Activated CD4-positive, alpha-beta memory T cell treated with anti-CD3 and anti-CD28 coated beads for 36 hours (primary cell): ENCODE results near the gene TAS2R8. TPM values are rescaled to one million over a fixed set of nuclear protein-coding genes. Genes with fewer than 3 reads are reported as not detected.

Source experiments
- total RNA-seq, 2 experiments: library from RNA; stranded (reverse); gene quantifications; one replicate each; pipeline ENCODE4 v1.2.3, GENCODE V29; 2021

Gene TAS2R8
- total RNA-seq, 2 experiments from 2014 or later = not detected

Other genes with a start within 250 kb of the TAS2R8 start
- 10 to 100 TPM; 66.2 to 69.1 TPM for gene MAGOHB, start 193.7 kb downstream of the TAS2R8 start, total RNA-seq
- not detected for gene STYK1, start 133.2 kb downstream of the TAS2R8 start, total RNA-seq
- 10 to 100 TPM; 90.7 to 96.2 TPM for gene YBX3, start 84.0 kb downstream of the TAS2R8 start, total RNA-seq
- not detected for gene TAS2R7, start 4.7 kb downstream of the TAS2R8 start, total RNA-seq
- not detected for gene TAS2R9, start 2.9 kb upstream of the TAS2R8 start, total RNA-seq
- not detected for gene TAS2R10, start 19.1 kb upstream of the TAS2R8 start, total RNA-seq
- gene PRR4, start 42.2 kb upstream of the TAS2R8 start, total RNA-seq = under 1 TPM in 1 of 2 experiments, not detected in 1; 0.57 TPM
- gene PRH1, start 77.0 kb upstream of the TAS2R8 start, total RNA-seq = 1 to 10 TPM; 6.5 to 6.6 TPM
- gene TAS2R13, start 102.3 kb upstream of the TAS2R8 start, total RNA-seq = not detected
- gene PRH2, start 122.0 kb upstream of the TAS2R8 start, total RNA-seq = not detected
- 1 to 10 TPM in 1 of 2 experiments, under 1 TPM in 1; 0.62 to 1.2 TPM for gene TAS2R14, start 132.0 kb upstream of the TAS2R8 start, total RNA-seq
- not detected for gene TAS2R50, start 179.6 kb upstream of the TAS2R8 start, total RNA-seq
- under 1 TPM; 0.36 to 0.97 TPM for gene TAS2R20, start 191.0 kb upstream of the TAS2R8 start, total RNA-seq
- under 1 TPM; 0.92 to 0.93 TPM for gene TAS2R19, start 215.3 kb upstream of the TAS2R8 start, total RNA-seq
- 1 to 10 TPM; 1.1 TPM for gene TAS2R31, start 224.1 kb upstream of the TAS2R8 start, total RNA-seq